ENCODE data around the gene CHD9NB.

DNA sequence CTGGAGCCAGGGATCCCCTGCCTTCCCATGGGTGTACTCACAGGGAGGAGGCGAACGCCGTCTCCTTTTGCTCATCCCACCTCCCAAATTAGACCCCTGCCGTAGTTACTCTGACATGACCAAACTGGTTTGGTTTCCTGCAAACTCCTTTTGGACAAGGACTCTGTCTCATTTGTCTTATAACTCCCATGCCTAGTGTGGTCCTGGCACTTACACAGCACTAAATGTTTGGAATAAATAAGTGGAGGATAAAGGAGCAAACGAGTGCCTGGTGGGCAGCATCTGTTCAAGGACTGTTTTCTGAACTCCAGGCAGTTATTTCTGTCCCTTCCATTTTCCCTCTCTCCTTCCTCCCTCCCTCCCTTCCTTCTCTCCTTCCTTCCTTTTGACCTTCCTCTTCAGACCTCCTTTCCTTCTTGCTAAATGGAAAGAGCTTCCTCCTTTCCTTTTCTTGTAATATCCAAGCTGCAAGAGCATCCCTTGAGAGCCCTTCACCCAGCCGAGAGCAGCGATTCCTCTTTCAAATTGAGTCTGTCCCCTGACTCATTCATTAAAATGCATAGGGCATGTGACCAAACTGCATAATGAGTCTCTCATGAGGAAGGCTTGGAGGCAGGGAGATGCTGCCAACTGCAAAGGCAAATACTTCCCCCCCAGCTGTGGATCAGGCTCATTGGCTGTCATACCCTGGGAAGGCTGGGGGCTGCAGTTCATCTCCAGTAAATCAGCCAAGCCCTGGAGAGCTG is 38.9 kb upstream of the CHD9NB start:
- TF ChIP-seq YY1 (IDR thresholded peaks at IDR 0.05; ENCODE audit: insufficient read depth, insufficient read length), result no peak
- TF ChIP-seq SUZ12 (IDR thresholded peaks at IDR 0.05; ENCODE audit: extremely low read depth, insufficient read depth, insufficient read length), result no peak
- TF ChIP-seq ZNF274 (IDR thresholded peaks at IDR 0.05; ENCODE audit: low read depth, low read length), result no peak

Data from NT2/D1 (cell line).